ENCODE measurements around the gene SERPINB13. TPM values are rescaled to one million over a fixed set of nuclear protein-coding genes. Genes with fewer than 3 reads are reported as not detected.

The SERPINB13 gene
- total and polyA plus RNA-seq, 2 donors (not counting 1 experiment from before 2014, with no cell fraction given): not detected

DNA sequence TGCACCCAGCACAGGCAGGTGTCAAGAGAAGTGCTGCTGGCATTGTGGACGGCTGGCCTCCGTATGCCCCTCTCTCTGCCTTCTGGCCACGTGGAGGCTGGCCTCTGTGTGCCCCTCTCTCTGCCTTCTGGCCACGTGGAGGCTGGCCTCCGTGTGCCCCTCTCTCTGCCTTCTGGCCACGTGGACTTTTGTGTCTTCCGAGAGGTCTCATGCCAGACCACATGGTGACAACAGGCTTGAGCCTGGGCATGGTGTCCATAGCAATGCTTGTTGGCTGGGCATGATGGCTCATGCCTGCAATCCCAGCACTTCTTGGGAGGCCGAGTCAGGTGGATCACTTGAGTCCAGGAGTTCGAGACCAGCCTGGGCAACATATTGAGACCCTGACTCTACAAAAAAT, 19.3 kb upstream of the SERPINB13 start:
- DNase-seq: no peak
- H3K27ac Mint-ChIP-seq: no peak overlapping the region
- Histone ChIP-seq H2AFZ (ENCODE audit: insufficient read depth, low read depth, low read length, poor library complexity, severe bottlenecking) (no peak overlapping the region), H3K79me2 (ENCODE audit: control insufficient read depth, insufficient read depth, low read length) (no peaks in the 10 kb centered on the region), H3K4me2 (replicated peaks; ENCODE audit: low read depth, low read length, poor library complexity, severe bottlenecking) (no peak overlapping the region), H3K9me3 (ENCODE audit: control extremely low read depth in 1 of 3, control insufficient read depth in 2 of 3, insufficient read depth in 1 of 3, low read length in 2 of 3) (no peaks in the 10 kb centered on the region), H3K4me1 (ENCODE audit: control insufficient read depth in 2 of 2, insufficient read depth in 2 of 2, low read length in 2 of 2) (no peaks in the 10 kb centered on the region), H3K9ac (ENCODE audit: low read length) (no peak overlapping the region), H3K27me3 (replicated peaks in 1 of 4; ENCODE audit: control extremely low read depth in 1 of 4, control insufficient read depth in 3 of 4, insufficient read depth in 4 of 4, low read length in 3 of 4) (peaks cover 0 to 3% (median 0%) of the 10 kb centered on the region in 4 experiments), H4K20me1 (ENCODE audit: control insufficient read depth, insufficient read depth, low read length, poor library complexity, severe bottlenecking) (no peaks in the 10 kb centered on the region), H3K4me3 (ENCODE audit: control extremely low read depth in 1 of 5, extremely low read depth in 1 of 5, insufficient read depth in 1 of 5, low read depth in 2 of 5, low read length in 4 of 5) (no peak overlapping the region), H3K36me3 (replicated peaks in 1 of 2; ENCODE audit: control extremely low read depth in 1 of 2, control insufficient read depth in 1 of 2, extremely low read depth in 1 of 2, insufficient read depth in 2 of 2, low read length in 1 of 2) (no peaks in the 10 kb centered on the region), H3K27ac (ENCODE audit: low read length in 2 of 2) (no peak overlapping the region)
- ATAC-seq (ENCODE audit: low read depth): no peak
- H3K27me3 Mint-ChIP-seq: peaks cover 28% of the 10 kb centered on the region
- peaks cover 1% of the 10 kb centered on the region for H3K4me1 Mint-ChIP-seq
- H3K4me3 Mint-ChIP-seq: no peak overlapping the region
- TF ChIP-seq, protein P1, sequence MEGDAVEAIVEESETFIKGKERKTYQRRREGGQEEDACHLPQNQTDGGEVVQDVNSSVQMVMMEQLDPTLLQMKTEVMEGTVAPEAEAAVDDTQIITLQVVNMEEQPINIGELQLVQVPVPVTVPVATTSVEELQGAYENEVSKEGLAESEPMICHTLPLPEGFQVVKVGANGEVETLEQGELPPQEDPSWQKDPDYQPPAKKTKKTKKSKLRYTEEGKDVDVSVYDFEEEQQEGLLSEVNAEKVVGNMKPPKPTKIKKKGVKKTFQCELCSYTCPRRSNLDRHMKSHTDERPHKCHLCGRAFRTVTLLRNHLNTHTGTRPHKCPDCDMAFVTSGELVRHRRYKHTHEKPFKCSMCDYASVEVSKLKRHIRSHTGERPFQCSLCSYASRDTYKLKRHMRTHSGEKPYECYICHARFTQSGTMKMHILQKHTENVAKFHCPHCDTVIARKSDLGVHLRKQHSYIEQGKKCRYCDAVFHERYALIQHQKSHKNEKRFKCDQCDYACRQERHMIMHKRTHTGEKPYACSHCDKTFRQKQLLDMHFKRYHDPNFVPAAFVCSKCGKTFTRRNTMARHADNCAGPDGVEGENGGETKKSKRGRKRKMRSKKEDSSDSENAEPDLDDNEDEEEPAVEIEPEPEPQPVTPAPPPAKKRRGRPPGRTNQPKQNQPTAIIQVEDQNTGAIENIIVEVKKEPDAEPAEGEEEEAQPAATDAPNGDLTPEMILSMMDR (IDR thresholded peaks at IDR 0.05): no peak
- no peak for TF ChIP-seq EZH2 (IDR thresholded peaks at IDR 0.05; ENCODE audit: borderline replicate concordance, insufficient read depth, low read depth, low read length, poor library complexity, severe bottlenecking)
- ChIA-PET CTCF (interaction anchor here (1.1 kb wide), 1 partner anchor 49 kb away, joined by 4 read pairs; no protein-coding TSS in a partner anchor), POLR2A (no interaction called here)
- intact Hi-C loops (cut with micrococcal nuclease): no loop called here
- no peaks in the 10 kb centered on the region for H3K9me3 Mint-ChIP-seq (ENCODE audit: insufficient read depth)
- 72% methylated on average over 9 of the region's 9 CpGs for WGBS (ENCODE audit: insufficient coverage)

DNA sequence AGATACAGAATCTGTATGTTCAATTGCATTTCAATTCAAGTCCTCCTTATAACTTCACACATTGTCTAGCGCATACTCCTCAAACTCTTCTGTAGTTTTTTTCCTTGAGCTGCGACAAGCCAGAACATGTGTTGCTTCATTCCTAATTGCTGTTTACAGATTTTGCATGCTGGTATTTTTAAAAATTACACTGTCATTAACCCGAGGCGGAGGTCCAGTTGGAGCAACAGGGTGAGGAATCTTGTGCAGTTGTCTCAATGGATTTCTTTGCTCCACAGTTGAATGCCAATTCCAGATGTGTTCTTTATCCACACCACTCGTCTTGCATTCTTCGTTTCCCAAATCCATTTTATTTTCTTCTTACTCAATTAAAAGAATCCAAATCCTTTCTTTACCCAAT, 16.4 kb upstream of the SERPINB13 start:
- Histone ChIP-seq H4K20me1 (ENCODE audit: control insufficient read depth, insufficient read depth, low read length, poor library complexity, severe bottlenecking) (no peaks in the 10 kb centered on the region), H3K4me3 (ENCODE audit: control extremely low read depth in 1 of 5, extremely low read depth in 1 of 5, insufficient read depth in 1 of 5, low read depth in 2 of 5, low read length in 4 of 5) (no peak overlapping the region), H3K4me1 (ENCODE audit: control insufficient read depth in 2 of 2, insufficient read depth in 2 of 2, low read length in 2 of 2) (no peaks in the 10 kb centered on the region), H2AFZ (ENCODE audit: insufficient read depth, low read depth, low read length, poor library complexity, severe bottlenecking) (no peak overlapping the region), H3K27me3 (replicated peaks in 1 of 4; ENCODE audit: control extremely low read depth in 1 of 4, control insufficient read depth in 3 of 4, insufficient read depth in 4 of 4, low read length in 3 of 4) (peaks cover 0 to 3% (median 0%) of the 10 kb centered on the region in 4 experiments), H3K36me3 (replicated peaks in 1 of 2; ENCODE audit: control extremely low read depth in 1 of 2, control insufficient read depth in 1 of 2, extremely low read depth in 1 of 2, insufficient read depth in 2 of 2, low read length in 1 of 2) (no peaks in the 10 kb centered on the region), H3K4me2 (replicated peaks; ENCODE audit: low read depth, low read length, poor library complexity, severe bottlenecking) (no peak overlapping the region), H3K9me3 (ENCODE audit: control extremely low read depth in 1 of 3, control insufficient read depth in 2 of 3, insufficient read depth in 1 of 3, low read length in 2 of 3) (no peaks in the 10 kb centered on the region), H3K79me2 (ENCODE audit: control insufficient read depth, insufficient read depth, low read length) (no peaks in the 10 kb centered on the region), H3K9ac (ENCODE audit: low read length) (no peak overlapping the region), H3K27ac (ENCODE audit: low read length in 2 of 2) (no peak overlapping the region)
- Mint-ChIP-seq H3K27ac (no peak overlapping the region), H3K9me3 (ENCODE audit: insufficient read depth) (no peaks in the 10 kb centered on the region), H3K4me1 (no peaks in the 10 kb centered on the region), H3K27me3 (peaks cover 33% of the 10 kb centered on the region), H3K4me3 (no peak overlapping the region)
- ATAC-seq (ENCODE audit: low read depth) (no peak), DNase-seq (no peak)
- intact Hi-C loops (cut with micrococcal nuclease): no loop called here
- ChIA-PET POLR2A (no interaction called here), CTCF (no interaction called here)
- 83% methylated on average over 1 of the region's 6 CpGs for WGBS (ENCODE audit: insufficient coverage)
- TF ChIP-seq, protein P1 (IDR thresholded peaks at IDR 0.05): no peak
- no peak for TF ChIP-seq EZH2 (IDR thresholded peaks at IDR 0.05; ENCODE audit: borderline replicate concordance, insufficient read depth, low read depth, low read length, poor library complexity, severe bottlenecking)
